HG02943 (cell line): ENCODE data around the gene VAPB.
"Not testable (repeated sequence)": the region's sequence is repeated elsewhere in the genome, so short reads cannot be mapped to it uniquely, and the experiment has no call there.

Experiments used
- ATAC-seq: cut with Tn5 transposase; IDR thresholded peaks from one replicate; pipeline ENCODE4 v1.9.1; 2021; ENCODE audit warnings: mild to moderate bottlenecking, low read depth, moderate library complexity; ENCODE audit not compliant: unreplicated experiment

VAPB gene

GRCh38 chr20:58406422-58407001 lies 17.5 kb downstream of the VAPB start:
- ATAC-seq = no peak

- ATAC-seq = no peak
Measured at GRCh38 chr20:58407201-58407873, 18.3 kb downstream of the VAPB start.

GRCh38 chr20:58407966-58408557 lies 19.0 kb downstream of the VAPB start:
- ATAC-seq = peak; percentile 47

DNA sequence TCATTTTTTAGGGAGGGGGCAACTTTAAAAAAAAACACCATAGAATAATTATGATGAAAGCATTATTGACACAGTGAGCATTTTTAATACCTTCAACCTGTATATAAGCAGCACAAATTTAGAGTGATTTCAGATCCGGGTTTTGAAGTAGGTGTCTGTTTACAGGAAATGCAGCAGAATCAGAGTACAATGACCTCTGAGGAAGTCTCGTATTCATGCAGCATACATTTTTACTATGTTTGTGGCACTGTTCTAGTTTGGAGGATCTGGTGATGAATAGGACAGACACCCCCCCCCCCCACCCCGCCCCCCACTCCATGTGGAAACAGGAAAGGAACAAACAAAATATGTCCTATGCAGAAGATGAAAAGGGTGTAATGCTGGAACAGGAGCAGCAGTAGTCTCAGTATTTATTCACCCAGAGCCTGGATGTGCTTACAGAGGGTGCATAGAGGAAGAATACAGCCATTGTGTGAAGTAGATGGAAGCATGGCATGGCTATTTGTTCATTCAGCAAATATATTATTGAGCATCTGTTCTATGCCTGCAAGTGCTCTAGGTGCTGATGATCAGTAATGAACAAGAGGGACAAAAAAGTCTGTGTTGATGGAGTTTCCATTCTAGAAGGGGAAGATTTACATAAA lies 19.7 kb downstream of the VAPB start:
- no peak for ATAC-seq

- not testable (repeated sequence) for ATAC-seq
Measured at GRCh38 chr20:58414216-58414615, 25.2 kb downstream of the VAPB start.

DNA sequence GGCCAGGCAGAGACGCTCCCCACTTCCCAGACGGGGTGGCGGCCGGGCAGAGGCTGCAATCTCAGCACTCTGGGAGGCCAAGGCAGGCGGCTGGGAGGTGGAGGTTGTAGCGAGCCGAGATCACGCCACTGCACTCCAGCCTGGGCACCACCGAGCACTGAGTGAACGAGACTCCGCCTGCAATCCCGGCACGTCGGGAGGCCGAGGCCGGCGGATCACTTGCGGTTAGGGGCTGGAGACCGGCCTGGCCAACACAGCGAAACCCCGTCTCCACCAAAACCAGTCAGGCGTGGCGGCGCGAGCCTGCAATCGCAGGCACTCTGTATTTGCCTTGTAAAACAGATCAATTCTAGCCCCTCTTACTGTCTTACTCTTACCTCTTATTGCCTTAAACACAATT lies 25.8 kb downstream of the VAPB start:
- ATAC-seq = not testable (repeated sequence)

- ATAC-seq = no peak
Measured at GRCh38 chr20:58416057-58416456, 27.0 kb downstream of the VAPB start.

DNA sequence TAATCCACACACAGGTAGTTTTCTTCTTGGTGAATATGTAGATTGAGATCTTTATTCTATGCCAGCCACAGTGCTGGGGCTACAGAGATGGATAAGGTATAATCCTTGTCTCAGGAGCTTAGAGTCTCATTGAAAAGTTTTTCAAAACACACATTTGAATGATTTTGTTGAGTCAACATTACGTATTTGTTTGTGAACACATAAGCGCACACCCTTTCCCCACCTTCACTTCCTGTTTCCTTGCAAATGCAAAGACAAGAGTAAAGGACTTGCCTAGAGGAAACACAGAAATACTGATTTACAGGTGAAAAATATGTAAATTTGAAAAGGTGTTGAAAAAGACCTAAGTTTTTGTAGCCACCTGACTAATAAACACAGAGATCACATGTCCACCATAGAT lies 27.8 kb downstream of the VAPB start:
- no peak for ATAC-seq

DNA sequence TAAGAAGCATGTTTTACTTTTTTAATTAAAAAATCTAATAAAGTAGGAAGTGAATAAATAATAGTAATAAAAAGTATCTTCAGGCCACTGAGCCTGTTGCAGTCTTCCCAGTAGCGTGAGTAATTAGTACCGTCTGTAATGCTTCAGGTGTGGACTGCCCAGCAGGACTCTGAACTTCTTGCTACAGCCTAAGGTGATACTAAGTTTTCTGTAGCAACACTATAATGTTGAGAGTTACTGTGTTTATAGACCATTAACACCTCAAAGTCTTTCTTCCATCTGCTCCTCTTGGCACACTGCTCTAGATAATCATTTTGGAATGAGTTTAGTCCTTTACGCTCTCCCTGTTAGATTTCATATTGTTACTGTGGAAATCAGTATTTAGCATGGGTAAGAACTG lies 28.4 kb downstream of the VAPB start:
- ATAC-seq = no peak

DNA sequence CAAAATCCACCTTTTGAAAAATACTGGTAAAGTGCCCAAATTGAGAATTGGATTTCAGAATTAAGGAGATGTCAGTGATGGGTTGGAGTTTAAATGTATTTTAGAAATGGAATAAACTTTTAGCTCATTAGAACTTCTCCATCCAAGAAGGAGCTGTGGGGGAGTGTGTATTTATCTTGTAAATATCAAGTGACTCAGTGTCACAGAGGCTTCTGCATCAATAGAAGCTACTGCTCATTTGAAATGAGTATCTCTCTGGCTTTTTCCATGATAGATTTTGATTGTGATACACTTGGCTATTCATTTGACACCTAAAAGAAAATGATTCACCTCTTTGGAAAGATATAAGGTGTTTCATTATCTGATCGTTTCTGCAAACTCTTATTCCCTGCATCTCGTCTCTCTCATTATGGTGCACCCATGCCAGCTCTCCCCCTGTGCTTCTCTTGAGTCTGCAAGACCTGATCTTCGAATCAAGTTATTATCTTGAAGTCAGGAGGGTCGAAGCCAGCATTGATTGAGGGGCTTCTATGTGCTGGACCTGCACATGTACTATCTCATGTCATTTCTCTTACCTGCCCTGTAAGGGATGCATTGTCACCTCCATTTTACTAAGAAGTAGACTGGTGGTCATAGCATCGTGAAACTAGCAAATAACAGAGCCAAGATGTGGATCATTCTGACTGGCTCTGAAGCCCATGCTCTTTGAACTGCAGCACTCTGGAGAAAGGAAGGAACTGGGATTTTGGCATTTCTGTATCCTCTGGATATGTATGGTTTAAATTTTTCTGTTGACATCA lies 30.1 kb downstream of the VAPB start:
- ATAC-seq = no peak

DNA sequence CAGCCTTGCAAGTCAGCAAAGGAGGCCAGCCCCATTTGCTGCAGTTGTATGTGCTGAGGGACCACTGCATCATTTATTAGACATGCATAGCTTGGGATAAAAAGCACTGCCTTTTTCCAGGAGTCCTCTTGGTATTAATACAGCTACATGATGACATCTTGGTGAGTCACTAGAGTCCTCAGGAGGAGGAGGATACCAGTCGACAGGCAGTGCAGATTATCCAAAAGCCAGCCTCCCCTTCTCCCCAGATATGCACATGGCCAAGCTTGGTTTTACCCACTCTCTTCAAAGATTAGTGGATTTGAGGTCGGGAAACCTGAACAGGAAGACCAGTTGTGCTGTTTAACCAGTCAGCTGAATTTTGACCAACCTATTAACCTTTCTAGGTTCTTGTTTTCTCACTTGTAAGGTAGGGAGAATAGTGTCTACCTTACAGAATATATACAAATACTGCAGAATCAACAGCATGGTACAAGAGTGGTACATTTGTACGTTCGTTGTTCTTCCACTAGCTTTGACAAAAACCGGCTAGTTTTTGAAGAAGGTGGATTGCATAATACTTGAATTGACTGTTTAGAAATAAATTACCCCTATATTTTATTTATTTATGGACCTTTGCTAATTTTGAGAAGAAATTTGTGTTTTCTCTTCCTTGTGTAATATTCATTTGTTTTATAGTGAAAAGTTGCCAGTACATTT lies 31.9 kb downstream of the VAPB start:
- ATAC-seq = no peak

- no peak for ATAC-seq
Measured at GRCh38 chr20:58421497-58421850, 32.4 kb downstream of the VAPB start.

- no peak for ATAC-seq
Measured at GRCh38 chr20:58424218-58424969, 35.4 kb downstream of the VAPB start.

GRCh38 chr20:58427571-58427970 lies 38.5 kb downstream of the VAPB start:
- ATAC-seq = not testable (repeated sequence)

DNA sequence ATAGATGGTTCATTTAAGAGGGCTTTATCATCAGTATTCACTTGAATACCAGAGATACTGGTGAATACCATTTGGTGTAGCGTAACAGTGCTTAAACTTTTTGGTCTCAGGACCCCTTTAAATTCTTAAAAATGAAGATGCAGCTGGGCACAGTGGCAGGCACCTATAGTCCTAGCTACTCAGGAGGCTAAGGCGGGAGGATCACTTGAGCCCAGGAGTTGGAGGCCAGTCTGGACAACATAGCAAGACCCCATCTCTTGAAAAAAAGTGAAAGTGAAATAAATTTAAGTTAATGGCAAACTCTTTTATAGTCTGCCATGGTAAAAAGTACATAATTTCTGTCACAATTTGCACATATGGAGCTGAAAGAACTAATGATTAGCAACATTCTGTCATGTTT lies 39.3 kb downstream of the VAPB start:
- ATAC-seq = no peak

DNA sequence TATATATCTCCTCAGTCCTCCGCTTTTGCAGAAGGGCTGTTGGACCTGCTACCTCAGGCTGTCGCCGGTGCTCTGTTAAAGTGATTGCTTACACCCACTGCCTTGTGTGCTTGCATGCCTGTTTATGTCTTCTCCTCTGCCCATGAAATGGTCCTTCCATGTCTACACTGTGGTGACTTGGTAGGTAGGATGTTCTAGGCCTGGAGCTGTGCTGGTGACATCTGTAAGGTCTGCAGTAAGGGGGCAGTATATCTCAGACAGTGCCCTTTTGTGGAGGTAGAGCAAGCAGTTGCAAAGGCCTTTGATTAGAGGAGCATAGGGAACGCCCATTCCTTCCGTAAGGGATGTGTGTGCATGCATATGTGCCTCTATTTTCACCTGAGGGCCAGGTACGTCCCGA lies 40.3 kb downstream of the VAPB start:
- ATAC-seq = no peak

DNA sequence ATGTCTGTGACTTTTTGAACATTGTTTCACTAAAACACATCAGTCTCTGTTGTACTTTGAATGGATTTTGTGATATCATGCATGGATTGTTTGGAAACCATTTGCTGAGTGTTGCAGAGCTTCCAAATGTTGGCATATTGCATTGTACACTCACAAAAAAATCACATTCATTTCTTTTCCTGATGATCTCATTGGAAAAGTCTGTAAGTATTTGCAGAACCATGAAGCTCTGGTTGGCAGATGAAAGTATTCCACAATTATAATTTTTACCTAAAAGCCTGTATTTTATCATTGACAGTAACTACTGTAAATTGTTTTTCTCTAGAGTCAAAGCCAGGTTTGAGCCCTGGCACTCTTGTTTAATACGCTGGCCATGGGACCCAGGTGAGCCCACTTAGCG lies 42.1 kb downstream of the VAPB start:
- no peak for ATAC-seq

DNA sequence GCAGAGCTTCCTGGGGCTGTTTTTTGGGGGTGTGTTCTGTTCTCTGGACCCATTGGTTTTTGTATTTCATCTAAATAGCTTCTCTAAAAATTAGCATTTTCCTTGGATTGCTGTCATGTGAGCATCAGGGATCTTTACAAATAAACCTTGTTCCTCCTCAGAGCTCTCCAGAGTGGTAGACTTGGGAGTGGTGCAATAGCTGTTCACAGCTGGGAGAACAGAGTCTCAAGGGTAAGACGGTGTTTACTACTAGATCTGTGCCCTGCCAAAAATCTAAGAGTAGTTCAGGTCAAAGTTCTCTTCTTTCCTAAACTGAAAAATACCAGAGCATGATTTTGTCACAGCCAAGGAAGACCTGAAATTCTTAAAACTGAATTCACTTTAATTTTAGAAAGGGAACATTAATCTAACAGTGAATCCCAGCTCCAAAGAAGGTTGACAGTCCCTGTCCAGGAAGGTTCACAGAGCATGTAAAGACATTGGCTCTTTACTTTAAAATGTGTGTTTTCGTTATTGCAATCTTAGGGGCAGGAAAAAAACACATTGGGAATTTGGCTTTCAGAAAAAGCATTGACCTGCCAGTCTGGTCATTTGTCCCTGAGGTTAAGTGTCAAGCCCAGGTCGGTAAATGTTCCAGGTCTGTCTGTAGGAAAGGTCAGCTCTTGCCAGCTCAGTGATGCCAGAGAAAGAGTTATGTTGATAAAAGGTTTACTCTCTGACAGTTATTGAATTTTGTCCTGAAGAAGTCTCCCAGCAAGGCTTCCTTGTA lies 43.3 kb downstream of the VAPB start:
- no peak for ATAC-seq
